ENCODE results near the gene GLB1L3. TPM values are rescaled to one million over a fixed set of nuclear protein-coding genes. Genes with fewer than 3 reads are reported as not detected.
A peak's percentile ranks its signal among the peaks of the same experiment; 100 is the strongest.

Gene GLB1L3
- total RNA-seq, 6 experiments from 2014 or later = not detected

- H3K4me3 ChIP-seq = no peak overlapping the region
- H3K4me1 ChIP-seq = no peaks in the 10 kb centered on the region
- 24% methylated on average over 9 of the region's 9 CpGs for WGBS (ENCODE audit: insufficient coverage, low coverage, low lambda C conversion rate, missing lambda C conversion rate)
- no peak overlapping the region for H3K27ac ChIP-seq
- H3K36me3 ChIP-seq = peaks cover 0 to 73% (median 12%) of the 10 kb centered on the region in 4 donors
- peak in 1 of 3 donors; percentile 71 for DNase-seq
- no peak for TF ChIP-seq POLR2A (IDR thresholded peaks at IDR 0.05)
- TF ChIP-seq, protein P1, sequence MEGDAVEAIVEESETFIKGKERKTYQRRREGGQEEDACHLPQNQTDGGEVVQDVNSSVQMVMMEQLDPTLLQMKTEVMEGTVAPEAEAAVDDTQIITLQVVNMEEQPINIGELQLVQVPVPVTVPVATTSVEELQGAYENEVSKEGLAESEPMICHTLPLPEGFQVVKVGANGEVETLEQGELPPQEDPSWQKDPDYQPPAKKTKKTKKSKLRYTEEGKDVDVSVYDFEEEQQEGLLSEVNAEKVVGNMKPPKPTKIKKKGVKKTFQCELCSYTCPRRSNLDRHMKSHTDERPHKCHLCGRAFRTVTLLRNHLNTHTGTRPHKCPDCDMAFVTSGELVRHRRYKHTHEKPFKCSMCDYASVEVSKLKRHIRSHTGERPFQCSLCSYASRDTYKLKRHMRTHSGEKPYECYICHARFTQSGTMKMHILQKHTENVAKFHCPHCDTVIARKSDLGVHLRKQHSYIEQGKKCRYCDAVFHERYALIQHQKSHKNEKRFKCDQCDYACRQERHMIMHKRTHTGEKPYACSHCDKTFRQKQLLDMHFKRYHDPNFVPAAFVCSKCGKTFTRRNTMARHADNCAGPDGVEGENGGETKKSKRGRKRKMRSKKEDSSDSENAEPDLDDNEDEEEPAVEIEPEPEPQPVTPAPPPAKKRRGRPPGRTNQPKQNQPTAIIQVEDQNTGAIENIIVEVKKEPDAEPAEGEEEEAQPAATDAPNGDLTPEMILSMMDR (IDR thresholded peaks at IDR 0.05) = no peak
- no peaks in the 10 kb centered on the region for H3K27me3 ChIP-seq
- intact Hi-C loops (cut with DNase I) = no loop called here
- no peaks in the 10 kb centered on the region for H3K9me3 ChIP-seq
- ATAC-seq = peak in 1 of 4 donors; percentile 52
Measured at GRCh38 chr11:134242376-134242775, 33.8 kb upstream of the GLB1L3 start.

GRCh38 chr11:134243913-134244312 lies 32.3 kb upstream of the GLB1L3 start:
- DNase-seq (no peak), ATAC-seq (no peak)
- Histone ChIP-seq H3K9me3 (no peaks in the 10 kb centered on the region), H3K4me3 (no peak overlapping the region), H3K36me3 (peaks cover 0 to 87% (median 17%) of the 10 kb centered on the region in 4 donors), H3K27ac (no peak overlapping the region), H3K27me3 (no peaks in the 10 kb centered on the region), H3K4me1 (no peaks in the 10 kb centered on the region)
- TF ChIP-seq, protein P1 (IDR thresholded peaks at IDR 0.05) = no peak
- TF ChIP-seq POLR2A (IDR thresholded peaks at IDR 0.05) = no peak
- WGBS (ENCODE audit: insufficient coverage, low coverage, low lambda C conversion rate, missing lambda C conversion rate) = 93% methylated on average over 4 of the region's 4 CpGs
- intact Hi-C loops (cut with DNase I) = no loop called here

- Histone ChIP-seq H3K27me3 (no peaks in the 10 kb centered on the region), H3K36me3 (peaks cover 0 to 87% (median 16%) of the 10 kb centered on the region in 4 donors), H3K27ac (no peak overlapping the region), H3K9me3 (no peaks in the 10 kb centered on the region), H3K4me1 (peaks cover 0 to under 1% (median 0%) of the 10 kb centered on the region in 4 donors), H3K4me3 (no peak overlapping the region)
- intact Hi-C loops (cut with DNase I) = no loop called here
- DNase-seq (no peak), ATAC-seq (peak; percentile 75 to 86 (median 83))
- 49% methylated on average over 5 of the region's 7 CpGs for WGBS (ENCODE audit: insufficient coverage, low coverage, low lambda C conversion rate, missing lambda C conversion rate)
- TF ChIP-seq POLR2A (IDR thresholded peaks at IDR 0.05) = no peak
- TF ChIP-seq, protein P1 (IDR thresholded peaks at IDR 0.05) = peak; percentile 43 to 54 (median 50)
Measured at GRCh38 chr11:134244593-134244992, 31.6 kb upstream of the GLB1L3 start.

- Histone ChIP-seq H3K4me1 (peaks cover 0 to 9% (median 3%) of the 10 kb centered on the region in 4 donors), H3K9me3 (no peaks in the 10 kb centered on the region), H3K27me3 (no peaks in the 10 kb centered on the region), H3K27ac (no peak overlapping the region), H3K4me3 (no peak overlapping the region), H3K36me3 (peaks cover 0 to 83% (median 16%) of the 10 kb centered on the region in 4 donors)
- TF ChIP-seq, protein P1 (IDR thresholded peaks at IDR 0.05) = no peak
- no peak for TF ChIP-seq POLR2A (IDR thresholded peaks at IDR 0.05)
- 82% methylated on average over 2 of the region's 14 CpGs for WGBS (ENCODE audit: insufficient coverage, low coverage, low lambda C conversion rate, missing lambda C conversion rate)
- no peak for DNase-seq
- intact Hi-C loops (cut with DNase I) = no loop called here
- ATAC-seq = no peak
Measured at GRCh38 chr11:134245434-134245833, 30.7 kb upstream of the GLB1L3 start.

- ATAC-seq (no peak), DNase-seq (no peak)
- Histone ChIP-seq H3K27me3 (no peaks in the 10 kb centered on the region), H3K36me3 (peaks cover 0 to 81% (median 16%) of the 10 kb centered on the region in 4 donors), H3K4me1 (peaks cover 0 to 14% (median 5%) of the 10 kb centered on the region in 4 donors), H3K27ac (no peak overlapping the region), H3K9me3 (no peaks in the 10 kb centered on the region), H3K4me3 (no peak overlapping the region)
- intact Hi-C loops (cut with DNase I) = no loop called here
- TF ChIP-seq POLR2A (IDR thresholded peaks at IDR 0.05) = no peak
- TF ChIP-seq, protein P1 (IDR thresholded peaks at IDR 0.05) = no peak
- 80% methylated on average over 1 of the region's 11 CpGs for WGBS (ENCODE audit: insufficient coverage, low coverage, low lambda C conversion rate, missing lambda C conversion rate)
Measured at GRCh38 chr11:134246100-134246499, 30.1 kb upstream of the GLB1L3 start.

Measured in right lobe of liver (tissue), 6 donors.